Activated T-helper 1 cell treated with anti-CD3 and anti-CD28 coated beads, Interleukin-12 subunit alpha, Interleukin-12 subunit beta, Interleukin-2, Interleukin-4 antibody, amounts not matched to agents 30 ng/mL and 10 ng/mL and 1 ng/mL, durations not matched to agents 14 hours and 24 hours and 36 hours (primary cell): ENCODE results near the gene AAK1. TPM values are rescaled to one million over a fixed set of nuclear protein-coding genes. Genes with fewer than 3 reads are reported as not detected.

Experiments used
- DNase-seq: peaks from one replicate; pipeline ENCODE4 v3.0.0; 2021; ENCODE audit warnings: low spot score
- H3K27ac Mint-ChIP-seq: one replicate; pipeline ENCODE4 v1.8.0; 2021; ENCODE audit warnings: mild to moderate bottlenecking, mixed read lengths
- H3K27me3 Mint-ChIP-seq: one replicate; pipeline ENCODE4 v1.8.0; 2022; ENCODE audit warnings: mild to moderate bottlenecking, moderate library complexity, mixed read lengths; ENCODE audit not compliant: insufficient read depth
- H3K36me3 Mint-ChIP-seq: one replicate; pipeline ENCODE4 v1.8.0; 2021; ENCODE audit warnings: low read depth, mixed read lengths
- H3K4me1 Mint-ChIP-seq: one replicate; pipeline ENCODE4 v1.8.0; 2021; ENCODE audit warnings: low read depth, mixed read lengths
- H3K4me3 Mint-ChIP-seq: one replicate; pipeline ENCODE4 v1.8.0; 2021; ENCODE audit warnings: mild to moderate bottlenecking, moderate library complexity, mixed read lengths
- H3K9me3 Mint-ChIP-seq: one replicate; pipeline ENCODE4 v1.8.0; 2021; ENCODE audit warnings: mixed read lengths
- intact Hi-C: fragments of 100-400 bp; cut with micrococcal nuclease; formaldehyde crosslinking; loops from one replicate; pipeline ENCODE4 v1.15.1; 2024
- total RNA-seq: library from RNA; stranded (reverse); gene quantifications from 2 replicates; pipeline ENCODE4 v1.2.3, GENCODE V29; 2022

Gene AAK1
- total RNA-seq, 1 donor from 2014 or later = 94.0 TPM

GRCh38 chr2:69567909-69568300, 75.6 kb downstream of the AAK1 start:
- no peak for DNase-seq
- Mint-ChIP-seq H3K36me3 (peaks cover 8% of the 10 kb centered on the region), H3K27ac (no peak overlapping the region), H3K27me3 (no peaks in the 10 kb centered on the region), H3K4me3 (no peak overlapping the region), H3K4me1 (peaks cover 71% of the 10 kb centered on the region), H3K9me3 (no peaks in the 10 kb centered on the region)
- intact Hi-C loops = loop anchor here (5.0 kb wide), 2 partner anchors 129 to 191 kb away; no protein-coding TSS in a partner anchor

- peaks cover 9% of the 10 kb centered on the region for H3K36me3 Mint-ChIP-seq
- peak overlapping the region; percentile 24 for H3K27ac Mint-ChIP-seq
- H3K4me3 Mint-ChIP-seq = peak overlapping the region; percentile 2
- peaks cover 68% of the 10 kb centered on the region for H3K4me1 Mint-ChIP-seq
- no peak for DNase-seq
- intact Hi-C loops = loop anchor here (5.0 kb wide), 2 partner anchors 130 to 190 kb away; no protein-coding TSS in a partner anchor
- H3K27me3 Mint-ChIP-seq = no peaks in the 10 kb centered on the region
- H3K9me3 Mint-ChIP-seq = no peaks in the 10 kb centered on the region
Observed at GRCh38 chr2:69567157-69567908, 76.2 kb downstream of the AAK1 start.

- Mint-ChIP-seq H3K36me3 (peaks cover 12% of the 10 kb centered on the region), H3K9me3 (no peaks in the 10 kb centered on the region), H3K4me3 (peak overlapping the region; percentile 2), H3K27me3 (no peaks in the 10 kb centered on the region), H3K4me1 (peaks cover 71% of the 10 kb centered on the region), H3K27ac (peak overlapping the region; percentile 24)
- DNase-seq = no peak
- intact Hi-C loops = loop anchor here (5.0 kb wide), 2 partner anchors 131 to 189 kb away; no protein-coding TSS in a partner anchor
Observed at GRCh38 chr2:69566669-69567068, 76.9 kb downstream of the AAK1 start.

- Mint-ChIP-seq H3K27me3 (no peaks in the 10 kb centered on the region), H3K27ac (no peak overlapping the region), H3K4me3 (no peak overlapping the region), H3K9me3 (no peaks in the 10 kb centered on the region), H3K36me3 (peaks cover 13% of the 10 kb centered on the region), H3K4me1 (peaks cover 66% of the 10 kb centered on the region)
- peak; percentile 58 for DNase-seq
- intact Hi-C loops = loop anchor here (1.0 to 5.0 kb wide), 3 partner anchors 78 to 188 kb away; partner anchors contain the start of gene AAK1
Observed at GRCh38 chr2:69565431-69565839, 78.1 kb downstream of the AAK1 start.

GRCh38 chr2:69564604-69565003, 78.9 kb downstream of the AAK1 start:
- no peak overlapping the region for H3K27ac Mint-ChIP-seq
- H3K36me3 Mint-ChIP-seq = peaks cover 15% of the 10 kb centered on the region
- intact Hi-C loops = loop anchor here (1.0 to 5.0 kb wide), 3 partner anchors 79 to 187 kb away; partner anchors contain the start of gene AAK1
- H3K4me3 Mint-ChIP-seq = no peak overlapping the region
- H3K4me1 Mint-ChIP-seq = peaks cover 66% of the 10 kb centered on the region
- no peaks in the 10 kb centered on the region for H3K9me3 Mint-ChIP-seq
- H3K27me3 Mint-ChIP-seq = no peaks in the 10 kb centered on the region
- DNase-seq = no peak

GRCh38 chr2:69563021-69563420, 80.5 kb downstream of the AAK1 start:
- Mint-ChIP-seq H3K4me3 (no peak overlapping the region), H3K27ac (no peak overlapping the region), H3K36me3 (peaks cover 13% of the 10 kb centered on the region), H3K9me3 (no peaks in the 10 kb centered on the region), H3K4me1 (peaks cover 59% of the 10 kb centered on the region), H3K27me3 (no peaks in the 10 kb centered on the region)
- intact Hi-C loops = no loop called here
- no peak for DNase-seq

- intact Hi-C loops = no loop called here
- Mint-ChIP-seq H3K36me3 (peaks cover 16% of the 10 kb centered on the region), H3K27ac (no peak overlapping the region), H3K9me3 (no peaks in the 10 kb centered on the region), H3K4me1 (peaks cover 55% of the 10 kb centered on the region), H3K4me3 (no peak overlapping the region), H3K27me3 (no peaks in the 10 kb centered on the region)
- no peak for DNase-seq
Observed at GRCh38 chr2:69561101-69561500, 82.4 kb downstream of the AAK1 start.

- H3K27ac Mint-ChIP-seq = peak overlapping the region; percentile 59
- intact Hi-C loops = no loop called here
- peaks cover 52% of the 10 kb centered on the region for H3K4me1 Mint-ChIP-seq
Observed at GRCh38 chr2:69560147-69560482, 83.4 kb downstream of the AAK1 start.

GRCh38 chr2:69559442-69560146, 83.9 kb downstream of the AAK1 start:
- no peak overlapping the region for H3K4me3 Mint-ChIP-seq
- peaks cover 52% of the 10 kb centered on the region for H3K4me1 Mint-ChIP-seq
- H3K9me3 Mint-ChIP-seq = no peaks in the 10 kb centered on the region
- intact Hi-C loops = loop anchor here (1.0 to 5.0 kb wide), 3 partner anchors 52 to 258 kb away; no protein-coding TSS in a partner anchor
- H3K36me3 Mint-ChIP-seq = peaks cover 17% of the 10 kb centered on the region
- H3K27me3 Mint-ChIP-seq = no peaks in the 10 kb centered on the region
- DNase-seq = no peak
- H3K27ac Mint-ChIP-seq = peak overlapping the region; percentile 59

More at GRCh38 chr2:69560147-69560482, 83.4 kb downstream of the AAK1 start:
- H3K36me3 Mint-ChIP-seq = peaks cover 16% of the 10 kb centered on the region
- no peak overlapping the region for H3K4me3 Mint-ChIP-seq
- no peaks in the 10 kb centered on the region for H3K9me3 Mint-ChIP-seq
- no peaks in the 10 kb centered on the region for H3K27me3 Mint-ChIP-seq
- DNase-seq = no peak

- intact Hi-C loops = loop anchor here (5.0 kb wide), 1 partner anchor 49 kb away; no protein-coding TSS in a partner anchor
- peaks cover 44% of the 10 kb centered on the region for H3K4me1 Mint-ChIP-seq
Observed at GRCh38 chr2:69556008-69556407, 87.5 kb downstream of the AAK1 start.

GRCh38 chr2:69554981-69555380, 88.6 kb downstream of the AAK1 start:
- no peaks in the 10 kb centered on the region for H3K9me3 Mint-ChIP-seq
- H3K36me3 Mint-ChIP-seq = peaks cover 21% of the 10 kb centered on the region

More at GRCh38 chr2:69556008-69556407, 87.5 kb downstream of the AAK1 start:
- no peak for DNase-seq
- H3K9me3 Mint-ChIP-seq = no peaks in the 10 kb centered on the region
- no peaks in the 10 kb centered on the region for H3K27me3 Mint-ChIP-seq
- peak overlapping the region; percentile 79 for H3K27ac Mint-ChIP-seq
- H3K36me3 Mint-ChIP-seq = peaks cover 19% of the 10 kb centered on the region
- no peak overlapping the region for H3K4me3 Mint-ChIP-seq

GRCh38 chr2:69554568-69554967, 89.0 kb downstream of the AAK1 start:
- Mint-ChIP-seq H3K36me3 (peaks cover 20% of the 10 kb centered on the region), H3K4me3 (no peak overlapping the region), H3K27ac (peak overlapping the region; percentile 71), H3K9me3 (no peaks in the 10 kb centered on the region), H3K4me1 (peaks cover 37% of the 10 kb centered on the region), H3K27me3 (no peaks in the 10 kb centered on the region)
- DNase-seq = no peak
- intact Hi-C loops = no loop called here

More at GRCh38 chr2:69554981-69555380, 88.6 kb downstream of the AAK1 start:
- DNase-seq = no peak
- H3K4me1 Mint-ChIP-seq = peaks cover 39% of the 10 kb centered on the region
- no peak overlapping the region for H3K4me3 Mint-ChIP-seq
- H3K27me3 Mint-ChIP-seq = no peaks in the 10 kb centered on the region
- peak overlapping the region; percentile 71 for H3K27ac Mint-ChIP-seq
- intact Hi-C loops = loop anchor here (5.0 kb wide), 1 partner anchor 48 kb away; no protein-coding TSS in a partner anchor

- intact Hi-C loops = no loop called here
- Mint-ChIP-seq H3K4me1 (peaks cover 39% of the 10 kb centered on the region), H3K9me3 (no peaks in the 10 kb centered on the region), H3K27me3 (no peaks in the 10 kb centered on the region), H3K27ac (no peak overlapping the region), H3K4me3 (no peak overlapping the region), H3K36me3 (peaks cover 23% of the 10 kb centered on the region)
- no peak for DNase-seq
Observed at GRCh38 chr2:69553991-69554390, 89.5 kb downstream of the AAK1 start.
